H1 (cell line): ENCODE results near the gene TRMT61A. TPM values are rescaled to one million over a fixed set of nuclear protein-coding genes. Genes with fewer than 3 reads are reported as not detected.

Source experiments
- ATF2 ChIP-seq: IDR thresholded peaks from 2 replicates; pipeline ENCODE4 v1.6.1; 2012; ENCODE audit warnings: low read length, inconsistent platforms
- CBX8 ChIP-seq: fragments of 300-800, 300-1000 bp; sonication (generic); IDR thresholded peaks from 2 replicates; pipeline ENCODE4 v1.7.1; 2016; ENCODE audit warnings: low read depth, low read length, borderline replicate concordance
- CHD7 ChIP-seq: fragments of 300-600 bp; sonication (generic); IDR thresholded peaks from 2 replicates; pipeline ENCODE4 v1.7.1; 2012; ENCODE audit warnings: low read length, moderate library complexity, mild to moderate bottlenecking, inconsistent platforms; ENCODE audit not compliant: insufficient replicate concordance
- EZH2 ChIP-seq: fragments of 200-600 bp; sonication (generic); IDR thresholded peaks from 2 replicates; pipeline ENCODE4 v1.7.1; 2012; ENCODE audit warnings: low read depth, mild to moderate bottlenecking, moderate library complexity, low read length, inconsistent platforms; ENCODE audit not compliant: severe bottlenecking
- SIRT6 ChIP-seq: IDR thresholded peaks from one replicate; pipeline ENCODE4 v1.7.1; 2012; ENCODE audit warnings: low read length, inconsistent platforms
- SP4 ChIP-seq: IDR thresholded peaks from 2 replicates; pipeline ENCODE4 v1.6.1; 2012; ENCODE audit warnings: low read length, inconsistent platforms
- polyA plus RNA-seq, 7 experiments: library from polyadenylated mRNA; depleted of rRNA in 3 of 7; stranded (reverse) in 5 of 7; unstranded in 2 of 7; fragments of >200 nt in 5 of 7; fragments of 200-250 nt in 2 of 7; gene quantifications; 1 replicate in 5 of 7; 2 replicates in 1 of 7; 4 replicates in 1 of 7; pipeline versions ENCODE4 v1.2.1 to v1.2.3, GENCODE V29; 2011 to 2013; ENCODE audit warnings: missing spikeins in 2 of 7, mixed read lengths in 2 of 7
- total RNA-seq: library from RNA; stranded (reverse); fragmentation: NEBNext Ultra II Directional; extraction: Animal tissue kit (Norgen Biotek cat#: 25700); gene quantifications from 2 replicates; pipeline ENCODE4 v1.2.1, GENCODE V29; 2021
- TF ChIP-seq, protein P1 (sequence below): IDR thresholded peaks from 2 replicates; pipeline ENCODE4 v1.6.1; 2011; ENCODE audit warnings: low read depth, mild to moderate bottlenecking, low read length; ENCODE audit not compliant: insufficient read depth

TRMT61A gene
- total and polyA plus RNA-seq, 2 of the 8 experiments (the other 6 are each of a cell fraction or from before 2014, with no cell fraction given) = 15.8 to 19.0 TPM

DNA sequence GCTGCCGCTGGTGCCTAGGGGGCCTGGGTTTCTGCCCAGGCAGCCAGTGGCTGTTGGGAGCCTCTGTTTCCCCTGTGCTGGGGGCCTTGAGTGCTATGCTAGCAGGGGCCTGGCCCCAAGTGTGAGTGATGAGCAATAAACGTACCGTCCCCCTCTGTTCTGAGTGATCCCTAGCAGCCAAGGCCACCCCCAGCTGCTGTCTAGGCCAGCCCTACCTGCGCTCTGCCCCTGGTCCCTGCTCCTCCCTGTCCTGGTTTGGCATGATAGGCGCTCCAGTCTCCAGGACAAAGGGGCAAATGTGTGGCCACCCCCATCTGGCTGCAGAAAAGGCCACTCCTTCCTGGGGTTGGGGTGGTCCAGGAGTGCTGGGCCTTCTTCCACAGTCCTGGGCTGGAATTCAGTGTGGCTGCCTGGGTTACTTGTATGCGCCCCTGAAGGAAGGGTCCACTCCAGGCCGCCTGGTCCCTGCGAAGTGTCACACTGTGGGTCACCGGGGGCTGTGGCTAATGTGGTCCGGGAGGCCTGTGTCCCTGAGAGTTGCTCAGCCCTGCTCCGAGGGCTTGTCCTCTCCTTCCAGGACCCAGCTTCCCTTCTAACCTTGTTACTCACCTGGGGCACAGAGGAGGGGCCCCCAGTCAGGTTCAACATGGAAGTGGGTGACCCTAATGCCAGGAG, 7.0 kb downstream of the TRMT61A start (continued):
- TF ChIP-seq CHD7 (no peak), EZH2 (no peak), ATF2 (no peak), SP4 (no peak), CBX8 (no peak), SIRT6 (no peak)
- TF ChIP-seq, protein P1, sequence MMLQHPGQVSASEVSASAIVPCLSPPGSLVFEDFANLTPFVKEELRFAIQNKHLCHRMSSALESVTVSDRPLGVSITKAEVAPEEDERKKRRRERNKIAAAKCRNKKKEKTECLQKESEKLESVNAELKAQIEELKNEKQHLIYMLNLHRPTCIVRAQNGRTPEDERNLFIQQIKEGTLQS = no peak
- TF ChIP-seq, all 59 proteins: peak for 0
